HepG2 (cell line): ENCODE results near the gene SPEM2. TPM values are rescaled to one million over a fixed set of nuclear protein-coding genes. Genes with fewer than 3 reads are reported as not detected.

Source experiments
- ATAC-seq: fragments of 200-7000 bp; cut with Tn5 transposase; 3 replicates; pipeline ENCODE4 v1.9.1; 2020; ENCODE audit warnings: mild to moderate bottlenecking, moderate library complexity
- BruUV-seq: library from RNA; stranded (reverse); fragments of 400-500 nt; replicated peaks from 2 replicates; lab custom pipeline; 2021; lab: Mats Ljungman, UMichigan
- CTCF ChIA-PET: fragments of 300-600 bp; formaldehyde crosslinking; extraction: SDS; loops from one replicate; lab custom pipeline; 2021; ENCODE audit warnings: low total read pairs, inconsistent platforms, low intra/inter-chr PET ratio; lab: Yijun Ruan, JAX
- POLR2A ChIA-PET: fragments of 350-600 bp; sonication (Branson Sonifier 250); formaldehyde crosslinking; loops from one replicate; lab custom pipeline; 2020; ENCODE audit warnings: antibody characterized with exemption, inconsistent platforms; lab: Yijun Ruan, JAX
- DNase-seq: peaks from one replicate; pipeline ENCODE4 v3.0.0-alpha.2; 2015; ENCODE audit warnings: low spot score
- FAIRE-seq: peaks from 3 replicates; lab custom pipeline; 2011; peaks lifted over from hg19 to GRCh38; lab: Jason Lieb, UNC
- H2AFZ ChIP-seq: one replicate; pipeline ENCODE4 v1.6.1; 2011; ENCODE audit warnings: low read length, inconsistent platforms
- H3K27ac ChIP-seq: fragments of 300-600 bp; 3 replicates; pipeline ENCODE4 v1.8.0; 2011; ENCODE audit warnings: mixed run types, mild to moderate bottlenecking, mixed read lengths, low read length, inconsistent platforms; ENCODE audit not compliant: insufficient read depth; ENCODE audit errors: extremely low read length
- H3K27me3 ChIP-seq, 2 experiments: fragments of 200-600 bp in 1 of 2; 2 replicates in 1 of 2; 3 replicates in 1 of 2; pipeline versions ENCODE4 v1.6.0 to v1.8.0; 2011; ENCODE audit warnings: low read length in 2 of 2, mild to moderate bottlenecking in 2 of 2, moderate library complexity in 2 of 2, inconsistent platforms in 1 of 2; ENCODE audit not compliant: insufficient read depth in 2 of 2, control insufficient read depth in 1 of 2
- H3K36me3 ChIP-seq, 2 experiments: fragments of 200-600 bp in 1 of 2; replicated peaks in 1 of 2; 2 replicates in 1 of 2; 3 replicates in 1 of 2; pipeline versions ENCODE4 v1.5.1 to v1.8.0; 2011; ENCODE audit warnings: low read length in 2 of 2, inconsistent platforms in 1 of 2; ENCODE audit not compliant: insufficient read depth in 2 of 2, control insufficient read depth in 1 of 2
- H3K4me1 ChIP-seq: 2 replicates; pipeline ENCODE4 v1.5.1; 2012; ENCODE audit warnings: low read length, inconsistent platforms; ENCODE audit not compliant: insufficient read depth
- H3K4me2 ChIP-seq: 2 replicates; pipeline ENCODE4 v1.6.0; 2011; ENCODE audit warnings: low read depth, low read length, inconsistent platforms
- H3K4me3 ChIP-seq, 3 experiments: fragments of 200-600 bp in 1 of 3; sonication (generic), shearing (Covaris generic) in 1 of 3; replicated peaks in 1 of 3; 2 replicates each; pipeline ENCODE4 v1.5.1; 2011 to 2016; ENCODE audit warnings: low read length in 3 of 3, inconsistent platforms in 2 of 3, low read depth in 2 of 3, mild to moderate bottlenecking in 2 of 3, control low read depth in 1 of 3, mixed read lengths in 1 of 3; ENCODE audit not compliant: insufficient read depth in 1 of 3
- H3K79me2 ChIP-seq: one replicate; pipeline ENCODE4 v1.6.1; 2011; ENCODE audit warnings: low read length, inconsistent platforms; ENCODE audit not compliant: insufficient read depth
- H3K9ac ChIP-seq: 2 replicates; pipeline ENCODE4 v1.6.0; 2011; ENCODE audit warnings: mild to moderate bottlenecking, low read depth, low read length, inconsistent platforms; ENCODE audit not compliant: insufficient read depth
- H3K9me3 ChIP-seq: 2 replicates; pipeline ENCODE4 v1.5.1; 2012; ENCODE audit warnings: mild to moderate bottlenecking, low read length
- H4K20me1 ChIP-seq: 2 replicates; pipeline ENCODE4 v1.6.0; 2011; ENCODE audit warnings: inconsistent platforms, mild to moderate bottlenecking, low read length, moderate library complexity; ENCODE audit not compliant: insufficient read depth
- CENPT ChIP-seq: sonication (generic); formaldehyde crosslinking; IDR thresholded peaks from 2 replicates; pipeline ENCODE4 v1.8.0; 2022; ENCODE audit warnings: low read depth, mild to moderate bottlenecking, moderate library complexity, missing genetic modification reagents
- DZIP1 ChIP-seq: sonication (generic); formaldehyde crosslinking; IDR thresholded peaks from 2 replicates; pipeline ENCODE4 v1.5.0; 2020; ENCODE audit warnings: mild to moderate bottlenecking, missing genetic modification reagents
- GATAD2A ChIP-seq: IDR thresholded peaks from 2 replicates; pipeline ENCODE4 v1.6.1; 2016
- SNRNP70 ChIP-seq: fragments of 200-400 bp; formaldehyde crosslinking; IDR thresholded peaks from 2 replicates; pipeline ENCODE4 v1.6.1; 2017; ENCODE audit warnings: mild to moderate bottlenecking, low read depth, low read length, moderate library complexity
- TIGD3 ChIP-seq: sonication (generic); formaldehyde crosslinking; IDR thresholded peaks from 2 replicates; pipeline ENCODE4 v1.5.1; 2020; ENCODE audit warnings: mild to moderate bottlenecking, missing genetic modification reagents, borderline replicate concordance
- ZNF264 ChIP-seq: sonication (generic); formaldehyde crosslinking; IDR thresholded peaks from 2 replicates; pipeline ENCODE4 v1.4.0; 2020; ENCODE audit warnings: missing genetic modification reagents
- ZNF343 ChIP-seq: sonication (generic); formaldehyde crosslinking; IDR thresholded peaks from 2 replicates; pipeline ENCODE4 v1.4.0; 2020; ENCODE audit warnings: mild to moderate bottlenecking, missing genetic modification reagents
- ZNF644 ChIP-seq: IDR thresholded peaks from 2 replicates; pipeline ENCODE4 v1.6.1; 2016; ENCODE audit warnings: low read depth
- ZSCAN21 ChIP-seq: sonication (generic); formaldehyde crosslinking; IDR thresholded peaks from 2 replicates; pipeline ENCODE4 v1.8.0; 2022; ENCODE audit warnings: mild to moderate bottlenecking, missing genetic modification reagents, moderate library complexity, borderline replicate concordance
- WGBS: methylation state at CpG from one replicate; pipeline ENCODE4 v1.1.6; 2017; ENCODE audit warnings: low lambda C conversion rate; 5-methylcytosine and 5-hydroxymethylcytosine counted together
- in situ Hi-C: cut with HindIII; loops from 2 replicates; pipeline ENCODE4 v1.10.0; 2017; ENCODE audit warnings: low pct_unique_long_range_greater_than_20kb; ENCODE audit not compliant: extremely low pct_ligation_motif_present
- intact Hi-C: fragments of 100-400 bp; cut with micrococcal nuclease; formaldehyde crosslinking; loops from one replicate; pipeline ENCODE4 v1.10.0; 2022; ENCODE audit not compliant: unreplicated experiment
- polyA plus RNA-seq, 8 experiments: library from polyadenylated mRNA; depleted of rRNA in 3 of 8; stranded (reverse) in 7 of 8; unstranded in 1 of 8; fragments of >200 nt; fragmentation: Illumina TruSeq in 4 of 8; extraction: Trizol in 4 of 8; gene quantifications; 2 replicates each; pipeline versions ENCODE4 v1.2.1 to v1.2.3, GENCODE V29; 2011 to 2016; ENCODE audit warnings: low read depth in 4 of 8, missing spikeins in 1 of 8, mixed read lengths in 1 of 8; ENCODE audit not compliant: insufficient read depth in 1 of 8
- total RNA-seq, 5 experiments: library from RNA; depleted of rRNA; stranded (reverse); fragments of >200 nt; fragmentation: Illumina TruSeq; extraction: Trizol; gene quantifications; 2 replicates each; pipeline ENCODE4 v1.2.3, GENCODE V29; 2016; ENCODE audit warnings: low read depth in 1 of 5

Gene SPEM2
- total and polyA plus RNA-seq, 2 of the 13 experiments (the other 11 are each of a cell fraction or from before 2014, with no cell fraction given), result not detected

DNA sequence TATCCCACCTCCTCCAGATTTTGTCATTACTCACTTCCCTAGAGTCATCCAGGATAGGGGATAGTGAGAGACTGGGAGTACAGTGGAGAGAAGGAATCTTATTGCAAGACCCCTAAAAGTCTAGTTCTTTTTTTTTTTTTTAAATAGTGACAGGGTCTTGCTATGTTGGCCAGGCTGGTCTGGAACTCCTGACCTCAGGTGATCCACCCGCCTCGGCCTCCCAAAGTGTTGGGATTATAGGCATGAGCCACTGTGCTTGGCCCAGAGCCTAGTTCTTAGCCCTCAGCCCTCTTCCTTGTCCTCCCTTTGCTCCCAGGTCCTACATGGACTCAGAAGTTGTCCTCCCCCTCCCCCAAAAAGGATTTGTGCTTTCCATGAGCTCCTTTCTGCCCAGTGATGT is 16.7 kb downstream of the SPEM2 start (continued):
- TF ChIP-seq TIGD3 (no peak), ZNF644 (CRISPR knock-in tag) (no peak), SNRNP70 (no peak), ZNF264 (CRISPR knock-in tag) (no peak)

- H3K9me3 ChIP-seq, result no peaks in the 10 kb centered on the region
Measured at GRCh38 chr17:7443499-7444485, 18.4 kb downstream of the SPEM2 start.

More at GRCh38 chr17:7443499-7444485, 18.4 kb downstream of the SPEM2 start:
- ChIA-PET POLR2A (interaction anchor here (1.0 to 3.7 kb wide), 4 partner anchors 9 to 243 kb away, joined by 3 to 48 read pairs (median 6); partner anchors contain the start of genes POLR2A, TMEM102, TMEM256 and TP53), CTCF (no interaction called here)
- H4K20me1 ChIP-seq, result no peaks in the 10 kb centered on the region
- BruUV-seq, result no TSS peak
- H3K36me3 ChIP-seq, result no peaks in the 10 kb centered on the region
- H2AFZ ChIP-seq, result no peak overlapping the region
- no peak for ATAC-seq
- in situ Hi-C loops, result no loop called here
- H3K4me1 ChIP-seq, result peaks cover 55% of the 10 kb centered on the region
- no peak for FAIRE-seq
- WGBS, result 61% methylated on average over 7 of the region's 7 CpGs
- DNase-seq, result no peak
- H3K27me3 ChIP-seq, result peaks cover 6 to 27% of the 10 kb centered on the region in 2 experiments; a peak in 4 of 5 replicates
- no peak overlapping the region for H3K27ac ChIP-seq
- no peaks in the 10 kb centered on the region for H3K79me2 ChIP-seq
- intact Hi-C loops, result no loop called here
- peak overlapping the region; percentile 89 for H3K4me2 ChIP-seq
- H3K9ac ChIP-seq, result peak overlapping the region; percentile 75; the same call in 1 of the 2 replicates
- no peak for TF ChIP-seq CENPT (CRISPR knock-in tag)
- no peak for TF ChIP-seq GATAD2A (CRISPR knock-in tag)
- no peak for TF ChIP-seq ZSCAN21
- TF ChIP-seq DZIP1, result no peak
- no peak for TF ChIP-seq ZNF343
- H3K4me3 ChIP-seq, result no peak overlapping the region
